Measurements from ENCODE around the gene ASTN2.

GRCh38 chr9:117021906-117022305, 393.0 kb downstream of the ASTN2 start:
- TF ChIP-seq EZH2 (IDR thresholded peaks at IDR 0.05; ENCODE audit: insufficient read depth, poor library complexity, severe bottlenecking) (no peak), EZH2phosphoT487 (IDR thresholded peaks at IDR 0.05; ENCODE audit: insufficient read depth, low read depth) (no peak)

Measured in GM23248 (cell line).